HUDEP-2 (cell line): ENCODE measurements around the gene EAF1.
"Not testable (repeated sequence)": the region's sequence is repeated elsewhere in the genome, so short reads cannot be mapped to it uniquely, and the experiment has no call there.

ENCODE experiments used
- DNase-seq, 76 experiments: peaks; one replicate each; lab custom pipeline; 2025; ENCODE audit not compliant: unreplicated experiment in 76 of 76; lab: John Stamatoyannopoulos, UW

The EAF1 gene

DNA sequence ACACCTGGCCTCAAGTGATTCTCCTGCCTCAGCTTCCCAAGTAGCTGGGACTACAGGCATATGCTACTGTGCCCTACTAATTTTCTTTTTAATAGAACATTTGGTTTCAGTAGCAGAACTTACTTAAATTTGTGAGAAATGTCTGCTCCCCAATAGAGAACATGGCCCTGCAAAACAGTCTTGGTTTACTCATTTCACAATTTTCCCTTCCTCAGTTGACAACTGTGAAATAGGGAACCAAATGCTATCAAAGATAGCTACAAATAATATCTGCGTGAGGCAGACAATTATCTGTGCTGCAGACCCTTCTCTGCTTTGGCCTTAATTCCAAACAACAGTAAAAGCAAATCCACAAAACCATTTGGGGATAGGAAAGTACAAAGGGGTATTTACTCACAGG lies 22.6 kb upstream of the EAF1 start:
- DNase-seq, result no peak

DNA sequence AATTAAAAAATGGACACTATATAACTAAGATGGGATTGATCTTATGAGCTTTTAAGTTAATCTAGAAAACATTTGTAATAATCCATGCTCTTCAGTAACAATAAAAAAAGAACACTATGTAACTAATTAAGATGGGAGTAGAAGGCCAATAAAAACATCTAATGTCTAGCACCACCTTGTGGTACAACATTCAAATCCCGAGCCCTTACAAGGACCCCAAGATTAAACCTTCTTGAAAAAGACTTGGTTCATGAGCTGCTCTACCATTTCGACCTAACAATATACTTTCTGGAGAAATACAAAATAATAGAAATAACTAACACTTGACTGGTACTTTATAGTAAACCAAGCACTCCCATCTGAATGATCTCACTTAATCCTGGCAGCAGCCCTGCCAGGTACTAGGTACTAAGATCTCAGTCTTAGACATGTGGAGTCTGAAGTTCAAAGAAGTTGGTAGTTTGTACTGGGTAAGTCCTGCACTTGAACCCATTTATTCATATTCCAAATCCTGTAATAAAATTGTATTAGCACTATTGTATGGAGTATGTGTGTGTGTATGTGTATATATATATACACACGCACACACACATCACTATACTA lies 21.8 kb upstream of the EAF1 start:
- DNase-seq, result peak in 22 of 76 experiments; percentile 9 to 50 (median 25)

DNA sequence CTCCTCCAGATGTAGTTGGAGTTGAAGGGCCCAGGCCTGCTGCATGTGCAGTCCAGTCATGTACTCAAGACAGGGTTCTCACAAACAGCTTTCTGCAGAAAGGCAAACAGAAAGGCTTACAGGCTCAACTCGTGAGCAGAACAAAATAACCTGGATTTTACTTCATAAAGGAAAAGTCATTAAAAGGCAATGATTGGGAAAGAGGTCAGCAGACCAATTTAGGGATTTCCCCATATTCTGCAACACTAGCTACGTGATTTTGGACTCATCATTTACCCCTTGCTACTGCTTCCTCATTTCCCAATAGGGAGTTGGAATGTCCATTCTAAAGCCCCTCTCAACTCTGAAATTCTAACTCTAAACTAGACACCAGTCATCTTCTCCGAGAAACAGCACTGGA lies 18.2 kb upstream of the EAF1 start:
- DNase-seq, result no peak

DNA sequence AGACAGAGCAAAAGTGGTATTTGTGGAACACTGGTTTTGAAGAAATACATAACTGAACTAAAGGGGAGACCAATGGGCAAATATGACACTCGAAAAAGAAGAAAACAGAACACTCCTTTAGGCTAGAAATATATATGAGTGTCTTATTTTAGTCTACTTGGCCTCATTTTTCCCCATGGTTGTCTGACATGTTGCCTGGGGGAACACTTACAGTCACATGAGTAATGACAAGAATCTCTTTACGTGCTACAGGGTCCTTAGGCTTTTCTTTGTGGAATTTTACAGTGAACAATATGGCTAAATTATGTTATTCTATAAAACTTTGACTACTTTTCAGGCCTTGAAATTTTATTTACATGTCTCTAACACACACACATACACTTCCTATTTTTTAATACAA lies 17.6 kb upstream of the EAF1 start:
- no peak for DNase-seq

DNA sequence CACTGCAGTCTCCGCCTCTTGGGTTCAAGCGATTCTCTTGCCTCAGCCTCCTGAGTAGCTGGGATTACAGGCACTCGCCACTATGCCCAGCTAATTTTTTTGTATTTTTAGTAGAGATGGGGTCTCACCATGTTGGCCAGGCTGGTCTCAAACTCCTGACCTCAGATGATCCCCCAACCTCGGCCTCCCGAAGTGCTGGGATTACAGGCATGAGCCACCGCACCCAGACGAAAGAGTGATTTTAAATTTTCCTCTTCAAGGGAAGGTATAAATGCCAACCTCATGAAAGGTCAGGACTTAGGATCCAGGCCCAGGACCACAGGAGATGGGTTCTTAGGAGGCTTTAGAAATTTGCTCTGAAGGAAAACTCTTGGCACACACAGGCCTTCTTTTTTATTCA lies 16.4 kb upstream of the EAF1 start:
- not testable (repeated sequence) for DNase-seq

DNA sequence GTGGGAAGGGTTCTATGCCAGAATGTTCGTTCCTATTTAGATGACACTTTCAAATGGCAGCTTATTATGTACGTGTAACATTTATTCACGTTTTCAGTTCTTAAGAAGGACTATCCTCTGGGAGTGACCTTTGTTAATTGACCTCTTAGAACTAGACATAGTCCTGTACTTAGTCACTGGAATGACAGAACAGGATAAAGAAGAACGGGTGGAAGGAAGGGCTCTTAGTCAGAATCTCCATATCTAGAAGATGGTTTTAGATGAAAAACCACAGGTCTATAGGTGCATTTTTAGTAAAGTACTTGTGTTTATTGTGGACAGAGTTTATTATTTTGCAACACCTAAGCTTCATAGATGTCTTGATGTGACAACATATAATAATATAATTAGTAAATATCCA lies 6.5 kb upstream of the EAF1 start:
- DNase-seq, result no peak

DNA sequence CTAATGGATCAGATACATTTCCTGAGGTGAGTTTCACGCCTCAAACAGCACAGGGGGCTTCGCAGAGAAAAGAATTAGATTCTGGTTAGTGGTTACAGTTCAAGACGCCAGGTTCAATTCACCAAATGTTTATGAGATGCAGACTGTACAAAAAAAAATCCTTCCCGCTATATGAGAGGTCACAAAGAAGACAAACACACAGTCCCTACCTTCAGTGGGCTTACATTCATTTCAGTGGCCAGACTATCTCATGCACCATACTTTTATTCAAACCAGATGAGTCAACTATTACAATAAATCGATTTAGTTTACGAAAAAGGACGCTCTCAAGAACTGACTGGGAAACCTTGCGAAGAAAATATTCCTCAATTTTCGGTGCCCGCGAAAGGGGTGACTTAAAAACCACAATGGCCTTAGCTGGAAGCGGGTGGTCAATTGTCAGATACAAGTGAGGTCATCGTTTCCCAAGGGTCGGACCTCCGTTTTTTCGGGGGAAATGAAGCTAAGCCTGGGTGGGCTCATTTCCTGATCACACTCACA lies 749 bp upstream of the EAF1 start:
- DNase-seq, result no peak

DNA sequence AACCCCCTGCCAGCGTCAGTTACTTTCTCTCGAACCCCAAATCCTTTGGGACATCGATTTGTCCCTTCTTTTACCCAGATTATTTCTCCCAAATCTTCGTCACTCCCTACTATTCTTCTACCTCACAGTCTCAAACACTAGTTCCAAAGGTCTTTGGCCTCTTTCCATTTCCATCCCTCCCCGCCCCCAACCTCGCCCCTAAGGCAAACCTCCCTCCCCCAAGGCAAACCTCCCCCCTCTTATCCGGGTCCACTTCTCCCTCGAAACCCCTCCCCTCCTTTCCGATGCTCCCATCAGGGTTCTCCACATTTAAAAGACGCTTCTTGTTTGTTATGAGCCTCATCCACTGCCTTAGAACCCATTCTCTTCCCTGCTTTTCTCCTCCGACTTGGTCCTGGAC lies 583 bp downstream of the EAF1 start:
- no peak for DNase-seq

DNA sequence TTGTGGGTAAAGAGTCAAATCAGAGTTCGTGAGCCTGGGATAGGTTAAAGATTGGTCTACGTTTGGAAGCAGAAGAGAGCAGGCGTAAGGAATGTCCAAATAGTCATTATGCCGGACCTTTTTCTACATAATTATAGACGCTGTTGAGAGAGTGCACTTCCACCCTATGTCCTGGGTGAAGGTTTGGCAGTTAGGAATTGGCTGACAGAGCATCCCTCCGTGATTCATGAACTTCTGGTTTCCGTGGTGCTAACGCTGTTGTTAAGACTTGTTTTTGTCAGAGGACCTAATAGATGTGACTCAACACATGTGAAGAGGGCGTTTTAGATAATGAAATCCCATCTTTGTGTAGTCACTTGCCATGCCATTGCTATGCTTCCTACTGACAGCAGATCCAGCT lies 1.1 kb downstream of the EAF1 start:
- no peak for DNase-seq

DNA sequence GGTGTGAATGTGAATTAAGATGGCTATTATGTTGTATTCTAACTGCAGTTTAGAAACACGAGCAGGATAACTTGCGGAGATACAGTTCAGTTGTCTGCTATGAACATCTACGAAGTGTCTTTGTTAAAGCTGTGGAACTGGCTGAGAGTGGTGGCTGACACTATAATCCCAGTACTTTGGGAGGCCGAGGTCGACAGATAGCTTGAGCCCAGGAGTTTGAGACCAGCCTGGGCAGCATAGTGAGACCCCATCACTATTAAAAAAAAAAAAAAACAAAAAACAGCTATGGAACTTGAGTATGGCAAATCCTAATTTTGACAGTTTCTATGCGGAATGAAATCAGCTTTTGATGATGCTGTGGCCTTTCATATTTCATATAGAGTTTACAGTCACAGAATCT lies 1.7 kb downstream of the EAF1 start:
- no peak for DNase-seq

DNA sequence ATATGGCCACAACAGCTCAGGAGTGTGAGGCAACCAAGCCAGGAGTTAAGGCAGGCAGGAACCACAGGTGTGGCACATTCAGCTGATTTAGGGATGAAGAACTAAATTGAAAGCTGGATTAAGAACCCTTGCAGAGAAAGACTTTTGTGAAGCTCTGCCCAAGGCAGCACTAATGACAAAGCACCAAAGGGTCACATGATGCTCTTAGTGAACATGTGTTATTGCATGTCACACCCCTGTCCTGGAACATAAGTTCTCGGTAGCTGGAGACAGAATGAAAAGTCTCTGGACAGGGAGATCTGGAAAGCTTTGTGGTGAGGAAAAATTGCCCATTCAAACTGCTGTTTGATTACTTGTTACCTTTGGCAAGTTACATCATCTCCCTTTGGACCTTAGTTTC lies 3.2 kb downstream of the EAF1 start:
- no peak for DNase-seq

DNA sequence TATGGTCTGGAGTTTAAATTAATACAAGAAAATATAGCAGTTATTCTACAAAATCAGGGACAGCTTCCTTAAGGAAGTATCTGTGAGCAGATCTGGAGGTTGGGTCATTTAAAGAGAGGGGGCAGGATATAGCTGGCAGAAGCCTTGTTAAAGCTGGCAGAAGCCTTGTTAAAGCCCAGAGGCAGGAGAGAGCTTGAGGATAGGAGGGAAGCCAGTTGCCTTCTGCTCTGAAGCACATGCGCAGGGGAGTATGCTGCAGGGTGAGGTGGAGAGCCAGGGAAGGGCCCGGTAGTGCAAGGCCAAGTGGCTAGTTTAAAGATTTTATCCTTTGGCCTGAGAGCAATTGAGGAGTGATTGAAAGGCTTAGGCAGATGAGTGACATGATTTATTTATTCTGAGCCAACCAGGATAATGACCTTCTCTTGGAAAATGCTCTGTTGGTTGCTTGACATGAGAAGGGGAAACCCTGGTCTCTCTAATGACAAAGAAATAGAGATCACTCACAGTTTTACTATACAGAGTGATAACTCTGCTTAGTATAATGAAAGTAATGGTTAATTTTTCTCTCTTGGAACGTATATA lies 3.9 kb downstream of the EAF1 start:
- DNase-seq, result no peak

DNA sequence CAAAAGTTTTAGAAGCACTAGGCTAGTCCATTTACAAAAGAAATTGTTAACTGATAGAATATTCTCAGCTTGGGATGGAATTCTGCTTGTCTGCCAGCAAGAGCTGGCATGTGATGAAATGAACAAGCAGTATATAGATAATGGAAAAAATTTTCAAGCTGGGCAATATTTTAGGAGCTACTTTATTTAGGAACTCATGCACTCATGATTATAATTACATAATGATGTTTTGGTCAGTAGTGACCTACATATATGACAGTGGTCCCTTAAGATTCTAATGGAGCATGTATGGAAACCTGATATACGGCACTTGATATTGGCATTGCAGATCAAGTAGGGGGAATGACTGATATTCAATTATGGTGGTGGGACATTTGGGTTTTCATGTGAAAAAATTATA lies 6.1 kb downstream of the EAF1 start:
- DNase-seq, result no peak

DNA sequence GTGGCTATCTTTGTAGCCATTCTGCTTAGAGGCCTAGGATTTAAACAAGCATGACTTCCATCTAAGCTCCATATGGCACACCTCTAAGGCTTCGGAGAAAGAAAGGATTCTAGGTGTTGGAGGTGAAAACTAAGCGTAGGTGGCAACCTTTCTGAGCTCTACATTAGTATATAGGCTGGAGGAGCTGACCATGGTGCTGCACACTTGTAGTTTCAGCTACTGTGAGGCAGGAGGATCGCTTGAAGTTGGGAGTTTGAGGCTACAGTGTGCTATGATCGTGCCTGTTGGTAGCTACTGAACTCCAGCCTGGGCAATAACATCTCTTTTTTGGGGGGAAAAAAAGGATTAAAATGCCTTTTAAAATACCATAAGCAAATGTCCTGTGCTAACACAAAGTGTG lies 7.4 kb downstream of the EAF1 start:
- DNase-seq, result no peak

DNA sequence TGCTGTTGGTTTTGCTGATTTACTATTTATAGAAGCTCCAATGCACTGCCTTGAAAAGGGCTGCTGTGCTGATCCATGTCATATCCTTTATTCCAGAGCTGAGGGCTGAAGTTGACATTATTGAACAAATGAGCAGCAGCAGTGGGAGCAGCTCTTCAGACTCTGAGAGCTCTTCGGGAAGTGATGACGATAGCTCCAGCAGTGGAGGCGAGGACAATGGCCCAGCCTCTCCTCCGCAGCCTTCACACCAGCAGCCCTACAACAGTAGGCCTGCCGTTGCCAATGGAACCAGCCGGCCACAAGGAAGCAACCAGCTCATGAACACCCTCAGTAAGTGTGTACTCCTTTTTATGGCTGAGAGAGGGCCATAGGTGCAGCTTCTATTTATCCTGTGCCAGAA lies 8.8 kb downstream of the EAF1 start:
- no peak for DNase-seq

DNA sequence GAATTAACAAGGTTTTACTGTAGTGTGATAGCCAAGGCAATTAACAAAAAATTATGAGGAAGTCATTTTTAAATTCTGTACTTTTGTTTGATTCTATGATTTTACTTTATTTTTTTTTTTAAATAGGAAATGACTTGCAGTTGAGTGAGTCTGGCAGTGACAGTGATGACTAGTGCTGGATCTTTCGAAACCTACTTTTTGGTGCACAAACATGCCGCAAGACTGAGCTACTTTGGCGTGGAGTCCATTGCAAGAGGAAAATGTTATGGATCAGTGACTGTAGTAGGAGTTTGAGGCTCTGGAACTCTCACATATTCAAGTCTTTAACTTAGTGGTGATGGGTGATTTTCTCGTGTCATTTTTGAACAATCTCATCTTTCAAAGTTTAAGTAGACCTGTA lies 11.6 kb downstream of the EAF1 start:
- DNase-seq, result no peak

DNA sequence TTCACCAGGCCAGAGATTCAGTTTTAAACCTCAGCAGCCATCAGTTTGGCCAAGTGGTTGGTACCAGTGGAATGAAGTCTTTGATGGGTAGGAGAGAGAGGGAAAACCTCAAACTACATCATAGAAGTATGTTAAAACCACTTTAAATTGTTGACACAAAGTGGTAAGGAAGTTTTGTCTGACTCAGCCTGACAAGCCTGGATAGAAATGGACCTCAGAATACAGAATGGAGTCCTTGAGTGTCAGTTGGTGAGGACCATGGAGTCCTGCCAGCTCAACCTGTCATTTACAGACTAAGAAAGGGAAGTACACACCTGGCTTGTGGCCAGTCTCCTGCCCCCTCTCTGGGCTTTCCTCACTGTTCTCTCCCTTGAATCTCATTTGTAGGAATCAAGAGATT lies 12.1 kb downstream of the EAF1 start:
- DNase-seq, result peak in 1 of 76 experiments; percentile 17

DNA sequence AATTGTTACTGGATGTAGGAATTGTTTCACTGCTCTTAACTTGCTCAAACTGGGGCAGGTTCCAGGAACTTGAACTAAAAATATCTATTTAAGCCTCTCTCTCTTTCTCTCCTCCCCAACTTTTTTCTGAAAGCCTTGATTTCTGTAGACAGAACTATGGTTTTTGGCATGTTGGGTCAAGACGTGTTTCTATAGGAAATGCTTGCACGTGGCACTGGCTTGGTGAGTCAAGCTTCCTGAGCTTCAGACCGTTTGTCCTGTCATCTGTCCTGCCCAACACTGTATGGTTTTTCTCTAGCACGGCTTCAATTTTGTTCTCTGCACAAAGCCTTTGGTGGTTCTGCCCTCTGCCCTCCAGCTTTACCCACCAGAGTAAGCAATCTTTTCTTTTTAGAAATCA lies 13.5 kb downstream of the EAF1 start:
- DNase-seq, result no peak

DNA sequence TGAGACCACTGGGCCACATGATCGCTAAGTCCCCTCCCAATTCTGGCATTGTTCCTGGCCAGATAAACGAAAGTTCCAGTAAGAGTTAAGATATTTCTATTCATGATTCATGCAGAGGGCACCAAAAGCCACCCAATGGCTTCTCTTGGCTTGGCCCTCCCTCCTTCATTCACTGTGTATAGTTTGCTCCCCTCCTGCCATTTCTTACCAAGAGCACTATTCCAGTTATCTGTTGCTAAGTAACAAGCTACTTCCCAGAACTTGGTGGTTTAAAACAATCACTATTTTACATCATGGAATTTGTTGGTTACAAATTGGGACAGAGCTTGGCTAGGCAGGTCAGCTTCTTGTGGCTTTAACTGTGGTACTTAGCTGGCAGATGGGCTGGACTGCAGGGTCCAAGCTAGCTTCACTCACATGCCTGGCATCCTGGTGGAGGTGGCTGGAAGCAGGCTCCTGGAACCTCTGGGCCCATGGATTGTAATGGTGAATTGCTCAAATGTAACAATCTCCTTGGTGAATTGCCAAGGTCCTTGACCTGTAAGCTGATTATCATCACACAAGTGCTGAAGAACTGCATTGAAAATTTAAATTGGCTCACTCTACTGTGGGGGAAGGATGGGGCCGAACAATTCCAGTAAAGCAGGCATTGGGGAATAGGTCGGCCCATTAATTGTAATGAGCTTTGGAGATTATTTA lies 16.6 kb downstream of the EAF1 start:
- DNase-seq, result no peak

DNA sequence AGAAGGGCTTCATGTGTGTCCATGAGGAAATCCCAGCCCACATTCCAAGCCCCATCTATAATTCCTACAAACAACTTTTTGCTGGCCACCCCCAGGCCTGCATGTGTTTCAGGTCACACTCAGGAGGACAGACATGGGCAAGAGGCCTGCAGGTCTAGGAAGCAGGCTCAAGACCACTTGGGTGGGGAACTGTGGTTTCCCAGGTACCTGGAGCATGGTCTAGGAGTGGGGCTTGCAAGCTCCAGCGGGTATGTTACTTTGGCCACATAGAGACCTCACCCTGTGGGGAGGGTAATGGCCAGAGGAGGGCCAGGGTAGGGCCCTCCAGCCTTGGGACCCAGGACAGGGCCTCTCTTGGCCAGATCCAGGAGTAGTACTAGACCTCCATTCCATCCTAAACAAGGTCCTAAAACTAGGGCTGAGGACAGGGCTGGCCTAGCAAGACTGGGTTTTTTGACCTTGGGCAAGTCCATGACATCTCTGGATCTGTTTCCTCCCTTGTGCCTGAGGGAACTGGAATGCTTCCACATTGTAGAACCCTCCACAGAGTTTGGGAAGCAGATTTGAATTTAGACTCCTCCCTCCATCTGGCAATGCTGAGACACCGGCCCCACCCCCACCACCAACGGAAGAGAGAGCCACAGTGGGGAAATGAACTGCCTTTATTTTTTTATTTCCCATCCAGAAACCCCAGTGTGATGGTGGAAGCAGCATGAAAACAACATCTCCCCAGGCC lies 22.3 kb downstream of the EAF1 start:
- no peak for DNase-seq

DNA sequence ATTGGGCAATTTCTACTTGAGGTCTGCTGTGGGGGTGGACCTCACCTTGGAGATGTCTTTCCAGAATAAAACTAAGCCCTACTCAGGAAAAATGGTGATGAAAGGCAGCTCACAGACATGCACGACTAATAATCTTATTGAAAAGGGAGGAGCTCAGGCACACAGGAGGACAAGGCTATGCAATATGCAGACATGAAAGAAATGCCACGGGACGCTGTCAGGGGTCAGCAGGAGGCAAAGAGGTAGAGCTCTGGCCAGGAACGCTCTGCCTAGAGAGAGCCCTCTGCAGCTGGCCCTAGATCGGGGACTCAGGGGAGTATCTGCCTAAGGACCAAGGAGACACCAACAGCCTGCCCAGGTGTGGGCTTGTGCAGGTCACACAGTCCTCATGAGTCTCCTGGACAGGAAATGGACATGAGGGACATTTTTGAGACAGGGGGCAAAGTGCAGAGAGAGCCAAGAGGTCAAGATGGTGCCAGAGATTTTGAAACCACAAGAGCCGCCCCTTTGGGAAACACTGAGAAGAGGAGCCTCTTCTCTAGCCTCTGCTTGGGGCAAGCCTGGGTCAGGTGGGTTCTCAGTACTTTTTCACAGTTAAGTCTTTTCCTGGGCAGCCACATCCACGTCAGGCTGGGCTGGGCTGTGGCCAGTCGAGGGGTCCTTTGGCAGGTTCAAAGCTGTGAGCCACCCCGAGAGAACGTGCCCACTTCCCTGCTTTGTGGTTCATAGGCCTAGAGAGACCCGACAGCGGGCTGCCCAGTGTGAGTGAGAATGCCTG lies 23.2 kb downstream of the EAF1 start:
- no peak for DNase-seq
